Peyer's patch (tissue), 4 donors: Measurements from ENCODE around the gene USP47. TPM values are rescaled to one million over a fixed set of nuclear protein-coding genes. Genes with fewer than 3 reads are reported as not detected.

Experiments
- DNase-seq, 3 donors: peaks; one replicate each; pipeline ENCODE4 v3.0.0-alpha.2; 2017 to 2019
- H3K27ac ChIP-seq, 4 donors: fragments of 200-600 bp; sonication (generic); one replicate each; pipeline ENCODE4 v1.5.1; 2016 to 2019
- H3K27me3 ChIP-seq, 2 donors: fragments of 200-600 bp; sonication (generic); one replicate each; pipeline ENCODE4 v1.5.1; 2019
- H3K36me3 ChIP-seq, 3 donors: fragments of 200-600 bp; sonication (generic); one replicate each; pipeline ENCODE4 v1.5.1; 2016 to 2019
- H3K4me1 ChIP-seq, 4 donors: fragments of 200-600 bp; sonication (generic); one replicate each; pipeline ENCODE4 v1.5.1; 2016 to 2019
- H3K4me3 ChIP-seq, 4 donors: fragments of 200-600 bp; sonication (generic); 1 replicate in 3 of 4; 2 replicates in 1 of 4; pipeline ENCODE4 v1.5.1; 2016 to 2019; ENCODE audit warnings: mild to moderate bottlenecking in 1 of 4
- H3K9me3 ChIP-seq, 4 donors: fragments of 200-600 bp; sonication (generic); one replicate each; pipeline ENCODE4 v1.5.1; 2016 to 2019; ENCODE audit warnings: mild to moderate bottlenecking in 1 of 4
- POLR2A ChIP-seq, 2 donors: fragments of 450-650 bp; IDR thresholded peaks; one replicate each; pipeline ENCODE4 v1.5.1; 2017; ENCODE audit warnings: antibody characterized with exemption in 2 of 2, mild to moderate bottlenecking in 2 of 2, moderate library complexity in 2 of 2
- total RNA-seq, 4 donors: library from RNA; depleted of rRNA; stranded (reverse); fragments of >200 nt; gene quantifications; one replicate each; pipeline ENCODE4 v1.1.0, GENCODE V29; 2016
- TF ChIP-seq, protein P1 (sequence below), 6 experiments: fragments of 450-650 bp in 4 of 6; fragments of 200-600 bp in 2 of 6; sonication (generic) in 1 of 6; IDR thresholded peaks; one replicate each; pipeline ENCODE4 v1.5.1; 2017 to 2019; ENCODE audit warnings: antibody characterized with exemption in 6 of 6, mild to moderate bottlenecking in 3 of 6, moderate library complexity in 1 of 6

USP47 gene
- total RNA-seq, 4 donors from 2014 or later, result 62.5 to 170 (median 66.4) TPM

- Histone ChIP-seq H3K4me3 (no peak overlapping the region), H3K4me1 (peaks cover 0 to 4% (median 0%) of the 10 kb centered on the region in 4 donors), H3K36me3 (no peaks in the 10 kb centered on the region), H3K27ac (no peak overlapping the region), H3K9me3 (no peaks in the 10 kb centered on the region), H3K27me3 (no peaks in the 10 kb centered on the region)
- no peak for DNase-seq
- no peak for TF ChIP-seq POLR2A (IDR thresholded peaks at IDR 0.05)
- TF ChIP-seq, protein P1, sequence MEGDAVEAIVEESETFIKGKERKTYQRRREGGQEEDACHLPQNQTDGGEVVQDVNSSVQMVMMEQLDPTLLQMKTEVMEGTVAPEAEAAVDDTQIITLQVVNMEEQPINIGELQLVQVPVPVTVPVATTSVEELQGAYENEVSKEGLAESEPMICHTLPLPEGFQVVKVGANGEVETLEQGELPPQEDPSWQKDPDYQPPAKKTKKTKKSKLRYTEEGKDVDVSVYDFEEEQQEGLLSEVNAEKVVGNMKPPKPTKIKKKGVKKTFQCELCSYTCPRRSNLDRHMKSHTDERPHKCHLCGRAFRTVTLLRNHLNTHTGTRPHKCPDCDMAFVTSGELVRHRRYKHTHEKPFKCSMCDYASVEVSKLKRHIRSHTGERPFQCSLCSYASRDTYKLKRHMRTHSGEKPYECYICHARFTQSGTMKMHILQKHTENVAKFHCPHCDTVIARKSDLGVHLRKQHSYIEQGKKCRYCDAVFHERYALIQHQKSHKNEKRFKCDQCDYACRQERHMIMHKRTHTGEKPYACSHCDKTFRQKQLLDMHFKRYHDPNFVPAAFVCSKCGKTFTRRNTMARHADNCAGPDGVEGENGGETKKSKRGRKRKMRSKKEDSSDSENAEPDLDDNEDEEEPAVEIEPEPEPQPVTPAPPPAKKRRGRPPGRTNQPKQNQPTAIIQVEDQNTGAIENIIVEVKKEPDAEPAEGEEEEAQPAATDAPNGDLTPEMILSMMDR (IDR thresholded peaks at IDR 0.05), result no peak
Observed at GRCh38 chr11:11967669-11968510, 126.1 kb downstream of the USP47 start.

- no peaks in the 10 kb centered on the region for H3K36me3 ChIP-seq
- no peak overlapping the region for H3K27ac ChIP-seq
- peaks cover 0 to 8% (median 0%) of the 10 kb centered on the region in 4 donors for H3K4me1 ChIP-seq
- H3K9me3 ChIP-seq, result no peaks in the 10 kb centered on the region
- no peak for DNase-seq
- TF ChIP-seq POLR2A (IDR thresholded peaks at IDR 0.05), result no peak
- TF ChIP-seq, protein P1 (IDR thresholded peaks at IDR 0.05), result no peak
- H3K4me3 ChIP-seq, result no peak overlapping the region
- no peaks in the 10 kb centered on the region for H3K27me3 ChIP-seq
Observed at GRCh38 chr11:11968511-11969280, 126.9 kb downstream of the USP47 start.

DNA sequence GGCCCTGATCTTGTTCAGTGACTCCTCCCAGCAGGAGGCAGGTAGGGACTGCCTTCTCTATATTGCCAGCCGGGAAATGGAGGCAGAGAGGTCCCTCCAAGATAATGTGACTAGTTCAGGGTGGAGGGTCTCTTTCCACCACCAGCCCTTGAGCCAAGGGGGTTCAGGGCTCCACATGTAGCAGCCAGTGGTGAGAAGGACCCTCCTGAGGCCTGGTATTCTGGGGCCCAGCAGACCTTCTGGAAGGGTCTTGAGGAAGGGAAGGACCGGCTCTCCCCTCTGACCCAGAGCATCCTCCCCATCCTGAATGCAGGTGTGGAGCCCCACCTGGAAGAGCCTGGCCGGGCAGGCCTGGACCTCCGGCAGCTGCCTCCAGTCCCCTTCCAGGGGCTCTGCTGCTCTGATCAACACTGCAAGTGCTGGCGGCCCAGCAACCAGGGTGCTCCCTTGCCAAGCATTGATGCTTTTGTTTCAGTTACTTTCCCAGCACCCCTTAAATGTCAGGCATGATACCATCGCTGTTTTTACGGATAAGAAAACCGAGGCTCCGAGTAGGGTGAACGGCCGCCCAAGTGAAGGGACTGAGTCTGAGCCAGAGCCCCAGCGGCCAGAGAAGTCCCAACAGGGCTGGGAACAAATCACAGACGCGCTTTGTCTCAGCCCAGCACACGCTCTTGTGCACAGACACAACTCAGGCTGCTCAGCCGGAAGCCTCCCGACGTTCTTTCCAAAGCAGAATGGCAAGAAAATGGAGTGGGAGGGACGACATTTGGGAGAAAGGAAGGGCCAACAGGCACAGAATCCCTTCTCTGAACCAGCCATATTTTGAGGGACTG is 127.8 kb downstream of the USP47 start:
- H3K36me3 ChIP-seq, result no peaks in the 10 kb centered on the region
- no peak for TF ChIP-seq POLR2A (IDR thresholded peaks at IDR 0.05)
- TF ChIP-seq, protein P1 (IDR thresholded peaks at IDR 0.05), result no peak
- DNase-seq, result no peak
- H3K9me3 ChIP-seq, result no peaks in the 10 kb centered on the region
- no peak overlapping the region for H3K4me3 ChIP-seq
- no peak overlapping the region for H3K27ac ChIP-seq
- no peaks in the 10 kb centered on the region for H3K27me3 ChIP-seq
- peaks cover 0 to 11% (median 0%) of the 10 kb centered on the region in 4 donors for H3K4me1 ChIP-seq

GRCh38 chr11:11970556-11970955 is 128.8 kb downstream of the USP47 start:
- TF ChIP-seq, protein P1 (IDR thresholded peaks at IDR 0.05), result no peak
- no peak for TF ChIP-seq POLR2A (IDR thresholded peaks at IDR 0.05)

DNA sequence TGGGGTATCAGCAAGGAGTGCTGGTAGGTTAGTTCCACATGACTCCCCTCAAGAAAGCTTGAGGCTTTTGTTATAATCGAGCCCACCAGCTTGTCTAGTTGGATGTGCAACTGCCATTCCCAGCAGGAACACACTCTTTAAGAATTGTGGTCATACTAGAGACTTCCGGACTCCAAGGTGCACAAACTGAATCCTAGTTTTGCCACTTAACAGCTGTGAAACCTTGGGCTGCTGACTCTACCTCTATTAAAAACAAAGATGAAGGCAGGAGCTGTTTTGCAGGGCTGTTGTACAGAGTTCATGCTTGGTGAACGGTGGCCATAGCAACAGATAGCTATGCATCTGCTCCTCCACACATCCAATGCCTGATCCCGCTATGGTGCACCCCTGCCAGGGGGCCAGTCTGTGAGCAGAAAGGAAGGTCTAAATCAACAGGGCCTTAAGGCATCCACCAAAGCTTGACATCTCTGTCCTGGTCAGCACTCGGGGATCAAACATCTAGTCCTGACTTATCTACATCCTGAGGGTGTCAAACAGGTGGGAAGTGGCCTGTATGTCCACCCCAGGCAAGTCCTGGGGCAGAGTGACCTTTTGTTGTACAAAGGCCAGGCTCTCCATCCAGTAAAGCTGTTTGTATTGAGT is 130.3 kb downstream of the USP47 start:
- TF ChIP-seq POLR2A (IDR thresholded peaks at IDR 0.05), result no peak
- TF ChIP-seq, protein P1 (IDR thresholded peaks at IDR 0.05), result no peak
- no peak overlapping the region for H3K4me3 ChIP-seq
- H3K27ac ChIP-seq, result peak overlapping the region in 1 of 4 donors; percentile 9
- no peak for DNase-seq
- H3K27me3 ChIP-seq, result no peaks in the 10 kb centered on the region
- H3K4me1 ChIP-seq, result peaks cover 0 to 28% (median 3%) of the 10 kb centered on the region in 4 donors
- H3K9me3 ChIP-seq, result no peaks in the 10 kb centered on the region
- no peaks in the 10 kb centered on the region for H3K36me3 ChIP-seq

More at GRCh38 chr11:11970556-11970955, 128.8 kb downstream of the USP47 start:
- H3K4me3 ChIP-seq, result no peak overlapping the region
- DNase-seq, result no peak
- no peaks in the 10 kb centered on the region for H3K9me3 ChIP-seq
- no peaks in the 10 kb centered on the region for H3K36me3 ChIP-seq
- no peaks in the 10 kb centered on the region for H3K27me3 ChIP-seq
- H3K27ac ChIP-seq, result no peak overlapping the region
- peaks cover 0 to 14% (median 0%) of the 10 kb centered on the region in 4 donors for H3K4me1 ChIP-seq
